Measurements from ENCODE around the gene LONP1. TPM values are rescaled to one million over a fixed set of nuclear protein-coding genes. Genes with fewer than 3 reads are reported as not detected.

The LONP1 gene
- total RNA-seq, 1 experiment from 2014 or later, result 113 TPM

GRCh38 chr19:5661483-5661882 is 58.5 kb downstream of the LONP1 start:
- H3K9ac ChIP-seq (ENCODE audit: extremely low read depth, insufficient read length, low read length), result no peak overlapping the region
- no peak overlapping the region for H3K23ac ChIP-seq (ENCODE audit: insufficient read length, low read depth, low read length)
- no peak overlapping the region for H3K4me3 Mint-ChIP-seq
- no peak overlapping the region for H3K4me2 ChIP-seq (ENCODE audit: insufficient read depth, insufficient read length, low read length)
- no peak for DNase-seq
- H2BK5ac ChIP-seq (ENCODE audit: insufficient read length, low read length), result no peak overlapping the region
- H3K4me1 Mint-ChIP-seq, result no peaks in the 10 kb centered on the region
- no peak for TF ChIP-seq CTCF (conservative IDR thresholded peaks at IDR 0.05)
- H3K4me1 ChIP-seq (ENCODE audit: insufficient read depth, low read length), result no peaks in the 10 kb centered on the region
- H2BK15ac ChIP-seq (ENCODE audit: low read depth, low read length), result no peak overlapping the region
- H2BK120ac ChIP-seq (ENCODE audit: low read depth, low read length, poor library complexity, severe bottlenecking), result no peak overlapping the region
- no peaks in the 10 kb centered on the region for H3K9me3 Mint-ChIP-seq
- H2BK20ac ChIP-seq (ENCODE audit: low read depth, low read length, poor library complexity, severe bottlenecking), result no peak overlapping the region
- no peaks in the 10 kb centered on the region for H3K79me1 ChIP-seq (ENCODE audit: insufficient read depth, low read depth, low read length, poor library complexity, severe bottlenecking)
- H3K14ac ChIP-seq (ENCODE audit: insufficient read depth, low read length), result no peak overlapping the region
- no peak overlapping the region for H2BK12ac ChIP-seq (ENCODE audit: insufficient read length, low read depth, low read length)
- no CpG with 5 or more reads among the region's 42 CpGs for WGBS (ENCODE audit: extremely low coverage, insufficient read length, low lambda C conversion rate)
- no peak overlapping the region for H3K4ac ChIP-seq (ENCODE audit: low read depth, low read length)
- no peak overlapping the region for H3K18ac ChIP-seq (ENCODE audit: insufficient read length, low read depth, low read length)
- H4K20me1 ChIP-seq (ENCODE audit: control insufficient read depth, insufficient read depth, insufficient read length), result peaks cover 4% of the 10 kb centered on the region
- peaks cover 41 to 93% (median 77%) of the 10 kb centered on the region in 3 experiments; a peak in 6 of 7 replicates for H3K36me3 Mint-ChIP-seq (ENCODE audit: insufficient read depth in 1 of 3, low read depth in 3 of 3)
- H3K27ac Mint-ChIP-seq, result peak overlapping the region in 1 of 3 experiments; percentile 16; a peak in 1 of 7 replicates
- no peaks in the 10 kb centered on the region for H3K9me3 ChIP-seq (ENCODE audit: control insufficient read depth, low read depth, low read length)
- no peak overlapping the region for H3K56ac ChIP-seq (ENCODE audit: insufficient read length, low read depth, low read length)
- no peak overlapping the region for H4K5ac ChIP-seq (ENCODE audit: insufficient read length, low read depth, low read length)
- H2AFZ ChIP-seq (ENCODE audit: low read length), result no peak overlapping the region
- no peaks in the 10 kb centered on the region; the same call in 1 of the 2 replicates for H3K79me2 ChIP-seq (ENCODE audit: insufficient read depth, low read length)
- no peak overlapping the region for H4K91ac ChIP-seq (ENCODE audit: insufficient read length, low read depth, low read length)
- H3T11ph ChIP-seq (ENCODE audit: low read length), result no peak overlapping the region
- no peak overlapping the region for H4K8ac ChIP-seq (replicated peaks; ENCODE audit: insufficient read length, low read depth, low read length)
- no peak overlapping the region for H2AK5ac ChIP-seq (ENCODE audit: insufficient read length, low read length)
- H3K27me3 Mint-ChIP-seq (ENCODE audit: low read depth), result no peaks in the 10 kb centered on the region
- no peaks in the 10 kb centered on the region for H3K23me2 ChIP-seq (ENCODE audit: insufficient read length, low read depth, low read length, poor library complexity, severe bottlenecking)
- no peaks in the 10 kb centered on the region for H3K27me3 ChIP-seq (ENCODE audit: insufficient read depth, low read length)
- H3K27ac ChIP-seq (ENCODE audit: insufficient read length, low read depth, low read length), result no peak overlapping the region
